Smooth muscle cell (in vitro differentiated cells): ENCODE results near the gene SERGEF. TPM values are rescaled to one million over a fixed set of nuclear protein-coding genes. Genes with fewer than 3 reads are reported as not detected.

Experiments
- DNase-seq: peaks from one replicate; lab custom pipeline; 2025; ENCODE audit not compliant: unreplicated experiment; lab: John Stamatoyannopoulos, UW
- H2AFZ ChIP-seq: fragments of 200-600 bp; sonication (generic); 2 replicates; pipeline ENCODE4 v1.6.0; 2016; ENCODE audit warnings: antibody characterized with exemption, low read depth, mild to moderate bottlenecking
- H3F3A ChIP-seq: fragments of 200-600 bp; sonication (generic); 2 replicates; pipeline ENCODE4 v1.6.0; 2017; ENCODE audit warnings: antibody characterized with exemption, low read depth
- H3K27ac ChIP-seq: fragments of 200-600 bp; sonication (generic); 2 replicates; pipeline ENCODE4 v1.5.1; 2016; ENCODE audit warnings: low read depth, mild to moderate bottlenecking
- H3K27me3 ChIP-seq: fragments of 200-600 bp; sonication (generic); 2 replicates; pipeline ENCODE4 v1.6.1; 2016; ENCODE audit warnings: low read depth, mild to moderate bottlenecking
- H3K36me3 ChIP-seq: fragments of 200-600 bp; sonication (generic); 2 replicates; pipeline ENCODE4 v1.5.1; 2016; ENCODE audit warnings: low read depth
- H3K4me1 ChIP-seq: fragments of 200-600 bp; sonication (generic); 2 replicates; pipeline ENCODE4 v1.5.1; 2016; ENCODE audit warnings: low read depth
- H3K4me2 ChIP-seq: fragments of 200-600 bp; sonication (generic); 2 replicates; pipeline ENCODE4 v1.6.0; 2016; ENCODE audit warnings: mild to moderate bottlenecking
- H3K4me3 ChIP-seq: fragments of 200-600 bp; sonication (generic); 2 replicates; pipeline ENCODE4 v1.5.1; 2016; ENCODE audit warnings: mild to moderate bottlenecking
- H3K79me2 ChIP-seq: fragments of 200-600 bp; sonication (generic); 2 replicates; pipeline ENCODE4 v1.6.0; 2016; ENCODE audit warnings: low read depth, mild to moderate bottlenecking
- H3K9ac ChIP-seq: fragments of 200-600 bp; sonication (generic); 2 replicates; pipeline ENCODE4 v1.6.0; 2016; ENCODE audit warnings: low read depth
- H3K9me3 ChIP-seq: fragments of 200-600 bp; sonication (generic); replicated peaks from 2 replicates; pipeline ENCODE4 v1.5.1; 2016; ENCODE audit warnings: low read depth
- H4K20me1 ChIP-seq: fragments of 200-600 bp; sonication (generic); 2 replicates; pipeline ENCODE4 v1.6.0; 2016; ENCODE audit warnings: low read depth
- CTCF ChIP-seq: fragments of 200-600 bp; sonication (generic); IDR thresholded peaks from 2 replicates; pipeline ENCODE4 v1.5.1; 2017; ENCODE audit warnings: borderline replicate concordance, mild to moderate bottlenecking, antibody characterized with exemption; ENCODE audit not compliant: insufficient read depth, poor library complexity, severe bottlenecking
- WGBS: methylation state at CpG from one replicate; pipeline ENCODE4 v1.1.7; 2016; ENCODE audit warnings: low lambda C conversion rate; 5-methylcytosine and 5-hydroxymethylcytosine counted together
- polyA plus RNA-seq: library from polyadenylated mRNA; unstranded; fragments of >200 nt; fragmentation: Nextera tagmentation; extraction: Ambion mirVana; gene quantifications from 2 replicates; pipeline ENCODE4 v1.2.1, GENCODE V29; 2016
- total RNA-seq: library from RNA; depleted of rRNA; stranded (reverse); fragments of >200 nt; gene quantifications from 2 replicates; pipeline ENCODE4 v1.2.3, GENCODE V29; 2014

Gene SERGEF
- total and polyA plus RNA-seq, 2 experiments from 2014 or later = 4.9 to 7.4 TPM

GRCh38 chr11:17855531-17856290, 157.1 kb downstream of the SERGEF start:
- H3K4me3 ChIP-seq = no peak overlapping the region
- no peak for TF ChIP-seq CTCF
- no peak overlapping the region for H2AFZ ChIP-seq

GRCh38 chr11:17853280-17853679, 159.6 kb downstream of the SERGEF start:
- no peaks in the 10 kb centered on the region for H3K27me3 ChIP-seq
- no peaks in the 10 kb centered on the region for H3K4me1 ChIP-seq
- WGBS = 82% methylated on average over 4 of the region's 4 CpGs

More at GRCh38 chr11:17855531-17856290, 157.1 kb downstream of the SERGEF start:
- 80% methylated on average over 4 of the region's 4 CpGs for WGBS
- Histone ChIP-seq H3K4me2 (no peak overlapping the region), H3K27ac (no peak overlapping the region), H3K36me3 (no peaks in the 10 kb centered on the region), H3K9ac (no peak overlapping the region), H3K27me3 (no peaks in the 10 kb centered on the region), H3F3A (no peaks in the 10 kb centered on the region), H4K20me1 (no peaks in the 10 kb centered on the region), H3K79me2 (no peaks in the 10 kb centered on the region), H3K4me1 (no peaks in the 10 kb centered on the region), H3K9me3 (no peaks in the 10 kb centered on the region)
- DNase-seq = no peak

GRCh38 chr11:17852246-17852645, 160.6 kb downstream of the SERGEF start:
- no peak for DNase-seq
- peaks cover 3% of the 10 kb centered on the region for H3K4me1 ChIP-seq
- H3K4me2 ChIP-seq = no peak overlapping the region
- H4K20me1 ChIP-seq = no peaks in the 10 kb centered on the region
- no peak overlapping the region for H3K9ac ChIP-seq
- no peaks in the 10 kb centered on the region for H3F3A ChIP-seq
- WGBS = 71% methylated on average over 1 of the region's 1 CpG
- no peaks in the 10 kb centered on the region for H3K9me3 ChIP-seq
- TF ChIP-seq CTCF = no peak
- H3K4me3 ChIP-seq = no peak overlapping the region
- no peak overlapping the region for H2AFZ ChIP-seq
- H3K36me3 ChIP-seq = no peaks in the 10 kb centered on the region
- H3K27ac ChIP-seq = no peak overlapping the region
- H3K79me2 ChIP-seq = no peaks in the 10 kb centered on the region
- H3K27me3 ChIP-seq = no peaks in the 10 kb centered on the region

More at GRCh38 chr11:17853280-17853679, 159.6 kb downstream of the SERGEF start:
- H3K4me2 ChIP-seq = no peak overlapping the region
- no peaks in the 10 kb centered on the region for H3K79me2 ChIP-seq
- no peak overlapping the region for H2AFZ ChIP-seq
- no peaks in the 10 kb centered on the region for H3K9me3 ChIP-seq
- H4K20me1 ChIP-seq = no peaks in the 10 kb centered on the region
- H3K9ac ChIP-seq = no peak overlapping the region
- no peak overlapping the region for H3K27ac ChIP-seq
- no peak overlapping the region for H3K4me3 ChIP-seq
- H3K36me3 ChIP-seq = no peaks in the 10 kb centered on the region
- no peak for TF ChIP-seq CTCF
- DNase-seq = no peak
- no peaks in the 10 kb centered on the region for H3F3A ChIP-seq

GRCh38 chr11:17851697-17852096, 161.2 kb downstream of the SERGEF start:
- TF ChIP-seq CTCF = no peak
- no peak for DNase-seq
- Histone ChIP-seq H3K27me3 (no peaks in the 10 kb centered on the region), H3K9me3 (no peaks in the 10 kb centered on the region), H2AFZ (no peak overlapping the region), H3F3A (no peaks in the 10 kb centered on the region), H3K4me2 (no peak overlapping the region), H3K27ac (no peak overlapping the region), H3K36me3 (no peaks in the 10 kb centered on the region), H3K4me3 (no peak overlapping the region), H3K4me1 (peaks cover 8% of the 10 kb centered on the region), H3K9ac (no peak overlapping the region), H3K79me2 (no peaks in the 10 kb centered on the region), H4K20me1 (no peaks in the 10 kb centered on the region)
- WGBS = 88% methylated on average over 1 of the region's 1 CpG
